KOPT-K1 (cell line): ENCODE data around the gene MOBP.

Experiments
- H3K27ac ChIP-seq: fragments of 200-600 bp; sonication (generic); 2 replicates; pipeline ENCODE4 v1.5.1; 2016; ENCODE audit warnings: antibody characterized with exemption, mild to moderate bottlenecking, low read depth, low read length; ENCODE audit not compliant: poor library complexity, severe bottlenecking
- H3K36me3 ChIP-seq: fragments of 200-600 bp; sonication (generic); 2 replicates; pipeline ENCODE4 v1.5.1; 2017; ENCODE audit warnings: antibody characterized with exemption, mild to moderate bottlenecking, low read length, moderate library complexity; ENCODE audit not compliant: insufficient read depth
- H3K9me3 ChIP-seq: fragments of 200-600 bp; sonication (generic); 2 replicates; pipeline ENCODE4 v1.5.1; 2017; ENCODE audit warnings: antibody characterized with exemption, low read length, mild to moderate bottlenecking; ENCODE audit not compliant: insufficient read depth, poor library complexity, severe bottlenecking

The MOBP gene

GRCh38 chr3:39532777-39533176, 65.3 kb downstream of the MOBP start:
- Histone ChIP-seq H3K9me3 (no peaks in the 10 kb centered on the region), H3K27ac (no peak overlapping the region), H3K36me3 (no peaks in the 10 kb centered on the region)

GRCh38 chr3:39533226-39533625, 65.7 kb downstream of the MOBP start:
- Histone ChIP-seq H3K27ac (no peak overlapping the region), H3K9me3 (no peaks in the 10 kb centered on the region), H3K36me3 (no peaks in the 10 kb centered on the region)

GRCh38 chr3:39540162-39540921, 72.9 kb downstream of the MOBP start:
- H3K36me3 ChIP-seq: no peaks in the 10 kb centered on the region
- H3K9me3 ChIP-seq: no peaks in the 10 kb centered on the region
- no peak overlapping the region for H3K27ac ChIP-seq

- H3K9me3 ChIP-seq: no peaks in the 10 kb centered on the region
- H3K27ac ChIP-seq: no peak overlapping the region
- no peaks in the 10 kb centered on the region for H3K36me3 ChIP-seq
Measured at GRCh38 chr3:39541442-39541841, 74.0 kb downstream of the MOBP start.

GRCh38 chr3:39541917-39542329, 74.4 kb downstream of the MOBP start:
- no peaks in the 10 kb centered on the region for H3K36me3 ChIP-seq
- H3K9me3 ChIP-seq: no peaks in the 10 kb centered on the region
- no peak overlapping the region for H3K27ac ChIP-seq

- Histone ChIP-seq H3K27ac (no peak overlapping the region), H3K36me3 (no peaks in the 10 kb centered on the region), H3K9me3 (no peaks in the 10 kb centered on the region)
Measured at GRCh38 chr3:39542588-39542988, 75.1 kb downstream of the MOBP start.

- H3K9me3 ChIP-seq: no peaks in the 10 kb centered on the region
- H3K36me3 ChIP-seq: no peaks in the 10 kb centered on the region
- H3K27ac ChIP-seq: no peak overlapping the region
Measured at GRCh38 chr3:39548282-39548681, 80.8 kb downstream of the MOBP start.

GRCh38 chr3:39550354-39551051, 83.0 kb downstream of the MOBP start:
- no peaks in the 10 kb centered on the region for H3K9me3 ChIP-seq
- no peaks in the 10 kb centered on the region for H3K36me3 ChIP-seq
- H3K27ac ChIP-seq: no peak overlapping the region
